HG03175 (cell line): Measurements from ENCODE around the gene SAMD4A.

ENCODE experiments used
- ATAC-seq: cut with Tn5 transposase; IDR thresholded peaks from one replicate; pipeline ENCODE4 v1.9.1; 2021; ENCODE audit warnings: mild to moderate bottlenecking, moderate library complexity; ENCODE audit not compliant: unreplicated experiment

The SAMD4A gene

DNA sequence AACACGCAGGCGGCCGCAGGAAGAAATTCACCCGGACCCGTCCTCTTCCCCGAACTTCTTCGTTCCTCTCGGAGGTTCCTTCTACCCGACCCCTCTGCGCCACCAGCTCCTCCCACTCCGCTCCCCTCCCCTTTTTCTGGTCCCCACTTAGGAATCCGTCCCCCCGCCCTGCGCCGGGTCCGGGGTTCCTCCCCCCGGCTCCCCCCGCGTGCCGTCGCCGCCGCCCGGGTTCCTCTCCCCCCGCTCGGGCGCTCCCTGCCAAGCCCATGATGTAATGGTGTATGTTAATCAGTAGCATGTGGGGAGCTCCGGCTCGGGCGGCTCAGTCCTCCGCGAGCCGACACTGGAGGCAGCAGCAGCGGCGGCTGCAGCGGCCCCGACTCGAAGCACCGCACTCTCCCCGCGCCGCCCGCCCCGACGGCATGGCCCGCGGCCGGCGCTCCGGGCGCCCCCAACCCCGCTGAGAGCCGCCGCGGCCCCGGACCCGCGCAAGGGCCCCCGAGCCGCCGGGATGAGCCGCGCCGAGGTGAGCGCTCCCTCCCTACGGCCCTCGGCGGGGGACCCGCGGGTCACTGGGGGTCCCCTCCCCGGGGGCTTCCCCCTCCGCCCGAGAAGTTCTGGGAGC is 1.0 kb upstream of the SAMD4A start:
- peak; percentile 66 for ATAC-seq

DNA sequence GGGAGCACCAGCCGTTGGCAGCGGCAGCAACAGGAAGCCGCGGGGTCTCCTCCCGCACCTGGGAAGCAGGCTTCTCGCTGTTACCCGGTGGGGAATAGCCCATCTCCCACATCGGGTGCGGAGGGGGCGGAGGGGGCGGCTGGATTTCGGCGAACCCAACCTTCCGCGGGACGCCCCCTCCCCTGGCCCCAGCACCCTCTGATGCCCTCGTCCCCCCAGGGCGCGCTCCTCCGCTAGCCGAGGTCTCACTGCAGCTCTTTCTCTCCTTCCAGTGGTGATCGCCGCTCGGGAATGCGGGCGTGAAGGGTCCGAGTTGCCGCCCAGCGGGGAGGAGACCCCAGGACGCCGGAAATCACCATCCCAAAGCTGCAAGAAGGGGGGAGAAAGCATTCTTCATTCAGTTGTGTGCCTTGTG is 303 bp downstream of the SAMD4A start:
- ATAC-seq, result no peak

DNA sequence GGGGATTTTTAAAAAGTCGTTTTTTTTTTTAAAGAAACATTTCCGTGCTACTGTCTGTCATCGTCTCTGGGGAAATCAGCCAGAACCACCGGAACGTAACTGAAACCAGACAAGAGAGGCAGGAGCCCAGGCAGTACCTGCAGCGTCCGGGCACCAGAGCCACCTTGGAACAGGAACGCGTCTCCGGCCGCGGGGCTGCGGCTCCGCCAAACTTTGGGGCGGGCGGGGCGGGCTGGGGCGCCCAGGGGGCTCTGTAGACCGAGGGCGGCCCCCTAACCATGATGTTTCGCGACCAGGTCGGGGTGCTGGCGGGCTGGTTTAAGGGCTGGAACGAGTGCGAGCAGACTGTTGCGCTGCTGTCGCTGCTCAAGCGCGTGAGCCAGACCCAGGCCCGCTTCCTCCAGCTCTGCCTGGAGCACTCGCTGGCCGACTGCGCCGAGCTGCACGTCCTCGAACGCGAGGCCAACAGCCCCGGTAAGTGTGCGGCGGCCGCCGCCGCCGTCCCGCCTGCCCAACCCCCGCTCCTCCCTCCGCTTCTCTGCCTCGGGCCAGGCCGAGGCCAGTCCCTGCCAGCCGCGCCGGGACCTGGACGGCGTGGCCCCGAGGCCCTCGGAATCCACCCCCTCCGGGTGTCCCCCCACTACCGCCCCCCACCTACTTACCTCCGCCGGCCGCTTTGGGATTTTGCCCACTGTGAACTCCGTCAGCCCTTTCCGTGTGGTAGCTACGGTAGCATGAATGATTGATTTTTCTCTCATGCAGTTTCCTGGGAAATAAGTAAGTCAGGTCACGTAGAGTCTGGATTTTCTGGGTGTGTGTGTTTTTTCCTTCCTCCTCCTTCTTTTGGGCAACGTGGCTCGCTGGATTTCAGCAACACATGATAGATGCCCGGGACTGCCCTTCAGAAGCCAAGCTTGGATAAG is 972 bp downstream of the SAMD4A start:
- ATAC-seq, result peak; percentile 14

DNA sequence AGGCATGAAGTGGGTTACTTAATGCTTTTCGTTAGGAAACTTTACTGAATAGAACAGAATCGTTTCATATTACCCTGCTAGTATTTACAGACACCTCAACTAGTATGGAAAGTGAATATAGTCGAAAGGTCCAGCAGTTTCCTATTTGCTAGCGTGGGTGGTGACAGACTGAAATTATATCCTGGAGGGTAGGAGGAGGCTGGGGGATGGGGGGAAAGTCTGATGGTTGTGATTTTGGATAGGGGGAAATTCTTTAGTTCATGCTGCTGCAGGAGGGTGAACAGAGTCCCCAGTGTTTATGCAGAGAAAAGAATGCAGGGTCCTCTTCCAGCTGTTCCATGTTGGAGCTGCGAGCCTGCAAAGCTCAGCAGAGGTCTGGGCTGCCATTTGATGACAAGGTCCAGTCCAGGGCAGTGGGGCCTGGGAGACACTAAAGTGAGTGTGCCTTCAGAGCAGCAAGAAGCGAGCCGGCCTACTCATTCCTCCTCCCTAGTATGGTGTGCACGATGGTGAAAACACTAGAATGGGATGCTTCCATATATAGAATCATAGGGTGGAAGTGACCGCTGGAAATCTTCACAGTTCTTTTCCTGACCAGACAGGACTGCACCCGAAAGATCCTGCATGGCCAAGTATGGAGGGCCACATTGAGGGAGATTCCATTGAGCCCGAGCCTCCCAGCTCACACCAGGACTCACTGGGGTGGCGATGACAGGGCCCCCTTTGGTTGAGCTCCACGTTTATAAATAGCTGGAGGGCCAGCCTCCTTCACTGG is 2.1 kb downstream of the SAMD4A start:
- ATAC-seq, result no peak

DNA sequence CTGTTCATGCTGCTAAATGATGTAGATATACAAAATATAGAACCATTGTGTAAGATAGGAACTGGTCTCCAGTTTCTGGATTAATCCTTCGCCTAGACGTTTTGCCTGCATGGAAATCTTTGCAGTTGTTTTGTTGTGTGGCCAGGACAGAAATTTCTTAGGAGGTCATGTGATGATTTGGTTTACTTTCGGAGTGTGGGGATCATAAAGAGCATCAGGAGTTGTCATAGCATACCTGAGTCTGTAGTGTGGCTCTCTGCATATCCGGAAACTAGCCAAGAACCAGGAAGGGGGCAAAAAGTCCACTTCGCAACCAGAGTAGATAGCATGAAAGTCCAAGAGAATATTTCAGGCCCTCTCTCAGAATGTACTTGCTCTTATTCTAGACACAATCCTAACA is 3.1 kb downstream of the SAMD4A start:
- ATAC-seq, result no peak

DNA sequence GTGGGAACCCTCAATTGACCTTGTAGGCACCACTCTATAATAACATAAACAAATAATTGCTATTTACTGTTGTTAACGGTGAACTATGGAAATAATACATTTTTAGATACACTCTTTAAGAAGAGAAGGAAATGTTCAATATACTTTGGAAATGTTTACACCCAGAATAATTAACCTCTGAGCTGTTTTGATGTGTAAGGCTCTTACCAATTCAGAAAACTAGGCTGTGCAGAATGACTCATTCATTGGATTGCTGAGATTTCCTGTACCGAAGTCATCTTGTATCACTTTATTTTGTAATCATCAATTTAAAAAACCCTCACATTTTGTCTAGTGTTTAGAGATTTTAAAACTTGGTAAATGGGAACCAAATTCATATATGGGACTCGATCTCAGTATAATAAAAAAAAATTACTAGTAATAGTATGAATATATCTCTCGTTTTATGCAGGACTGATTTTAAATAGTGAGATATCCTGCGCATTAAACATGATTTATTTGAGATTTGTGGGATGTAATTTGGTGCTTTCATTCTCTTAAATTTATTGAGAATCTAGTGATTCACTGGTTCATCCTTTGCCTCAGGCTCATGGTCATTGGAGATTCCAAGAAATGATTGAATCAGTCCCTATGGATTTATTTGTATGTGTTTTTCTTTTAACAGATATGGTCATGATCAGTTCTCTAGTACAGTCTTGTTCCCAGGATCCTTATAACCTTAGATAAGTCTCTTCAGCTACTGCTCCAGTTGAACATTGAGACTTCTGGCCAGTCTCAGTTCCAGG is 3.9 kb downstream of the SAMD4A start:
- ATAC-seq, result no peak

DNA sequence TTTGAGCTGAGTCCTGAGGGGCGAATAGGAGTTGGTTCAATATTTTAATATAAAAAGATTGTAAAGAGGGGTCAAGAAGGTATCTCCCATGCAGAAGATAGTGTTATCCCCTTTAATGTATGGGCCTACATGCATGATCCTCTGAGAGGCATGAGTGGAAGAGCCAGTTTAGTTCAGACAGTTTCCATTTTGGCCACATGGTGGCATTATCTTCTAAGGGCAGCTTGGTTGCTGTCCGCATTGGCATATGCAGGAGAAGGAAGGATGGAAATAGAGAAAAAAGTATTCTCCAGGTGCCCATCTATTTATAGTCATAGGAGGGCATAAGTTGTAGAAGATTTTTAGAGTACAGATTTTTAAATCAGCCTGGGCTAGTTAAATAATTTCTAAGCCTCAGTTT is 5.4 kb downstream of the SAMD4A start:
- no peak for ATAC-seq

DNA sequence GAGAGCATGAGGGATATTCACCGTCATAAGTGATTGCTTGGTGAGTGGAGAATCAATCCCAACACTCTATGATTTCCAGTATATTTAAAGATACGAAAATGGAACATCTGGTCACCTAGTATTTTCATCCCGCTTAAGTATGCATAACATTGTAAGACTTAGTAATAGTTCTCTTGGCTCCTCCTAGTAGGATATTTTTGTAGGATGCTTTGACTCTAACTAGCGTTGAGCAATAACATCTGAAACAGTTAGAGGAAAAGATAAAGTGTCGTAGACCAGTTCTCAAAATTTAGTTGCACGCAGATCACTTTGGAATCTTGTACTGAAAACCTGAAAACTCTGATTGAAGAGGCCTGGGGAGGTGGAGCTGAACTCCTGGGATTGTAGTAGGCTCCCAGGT is 7.6 kb downstream of the SAMD4A start:
- no peak for ATAC-seq

DNA sequence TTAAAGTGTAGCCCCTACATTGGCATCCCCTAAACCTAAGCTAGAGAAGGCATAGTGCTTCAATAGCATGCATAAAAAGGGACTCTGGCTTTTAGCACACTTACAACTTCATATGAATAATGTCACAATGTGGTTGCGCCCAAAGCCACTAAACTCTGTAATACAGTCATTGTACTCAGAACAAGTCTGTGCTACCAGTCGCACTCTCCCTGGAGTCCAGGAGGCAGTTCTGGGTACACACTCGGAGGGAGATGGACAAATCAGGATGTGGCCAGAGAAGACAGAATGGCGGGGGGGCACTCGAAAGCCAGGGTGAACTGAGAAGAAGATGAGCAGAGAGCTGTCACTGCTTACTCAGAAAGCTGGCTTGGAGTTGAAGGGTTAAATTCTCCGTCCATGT is 10.6 kb downstream of the SAMD4A start:
- no peak for ATAC-seq

DNA sequence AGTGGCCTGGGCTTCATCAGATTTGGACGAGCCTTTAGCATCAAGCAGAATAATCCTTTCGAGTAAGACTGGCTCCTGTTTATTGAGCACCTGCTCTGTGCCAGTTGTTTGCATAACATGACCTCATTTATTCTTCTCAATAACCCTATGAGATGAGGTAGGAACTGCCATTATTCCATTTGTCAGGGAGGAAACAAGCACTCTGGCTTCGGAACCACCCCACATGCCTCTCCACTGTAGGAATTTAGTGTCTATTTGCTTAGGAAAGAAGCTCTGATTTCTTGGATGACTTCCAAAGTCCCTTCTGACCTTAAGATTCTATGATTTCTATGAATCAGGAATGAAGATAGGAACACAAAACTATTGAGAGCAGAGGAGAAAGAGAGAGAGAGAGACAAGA is 11.0 kb downstream of the SAMD4A start:
- ATAC-seq, result no peak

DNA sequence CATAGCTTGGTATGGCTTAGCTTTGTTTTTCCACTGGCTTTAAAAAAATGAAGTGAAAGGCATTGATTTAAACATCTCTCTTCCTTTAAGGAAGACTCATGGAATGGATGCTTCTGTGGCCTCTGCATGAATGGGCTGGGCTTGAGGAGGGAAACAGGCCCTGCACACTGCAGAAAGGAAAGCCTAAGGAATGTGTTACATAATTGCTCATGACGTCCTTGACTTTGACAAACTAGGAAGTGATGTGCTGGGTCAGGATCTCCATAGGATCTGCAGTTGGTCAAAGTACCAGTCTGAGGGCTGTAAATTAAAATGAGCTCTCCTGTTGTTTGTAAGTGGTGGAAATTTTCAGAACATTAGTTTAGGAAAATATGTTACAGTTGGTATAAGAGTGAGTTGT is 12.7 kb downstream of the SAMD4A start:
- no peak for ATAC-seq

DNA sequence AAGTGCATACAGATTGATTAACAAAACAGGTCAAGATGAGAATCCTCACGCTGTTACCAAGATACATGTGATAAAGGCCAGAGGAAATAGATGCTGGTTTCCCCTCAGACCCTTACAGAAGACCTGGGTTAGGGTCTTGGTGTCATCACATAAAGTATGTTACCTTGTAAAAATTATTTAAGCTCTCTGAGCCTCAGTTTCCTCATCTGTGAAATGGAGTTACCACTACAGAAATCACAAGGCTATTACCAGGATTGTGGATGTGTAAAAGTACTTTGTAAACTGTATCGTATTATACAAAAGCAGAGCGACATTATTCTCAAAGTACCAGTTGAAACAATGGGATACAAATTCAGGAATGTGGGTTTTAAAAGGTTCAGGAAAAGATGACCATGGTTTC is 14.0 kb downstream of the SAMD4A start:
- no peak for ATAC-seq

DNA sequence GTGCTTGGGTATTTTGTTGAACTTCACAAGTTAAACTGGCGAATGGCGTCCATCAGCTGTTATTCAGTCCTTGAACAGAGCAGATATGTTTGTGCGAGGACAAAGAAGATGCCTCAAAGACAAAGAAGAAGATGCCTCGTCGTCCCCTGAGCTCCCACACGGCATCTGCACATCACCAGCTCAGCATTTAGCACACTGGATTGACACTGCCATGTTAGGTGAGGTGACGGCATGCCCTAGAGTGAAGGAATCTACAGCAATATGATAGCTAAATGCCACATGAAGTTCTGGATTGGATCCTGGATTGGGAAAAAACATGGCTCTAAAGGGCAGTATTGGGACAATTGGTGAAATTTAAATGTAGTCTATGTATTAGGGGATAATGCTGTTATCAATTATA is 15.4 kb downstream of the SAMD4A start:
- no peak for ATAC-seq

DNA sequence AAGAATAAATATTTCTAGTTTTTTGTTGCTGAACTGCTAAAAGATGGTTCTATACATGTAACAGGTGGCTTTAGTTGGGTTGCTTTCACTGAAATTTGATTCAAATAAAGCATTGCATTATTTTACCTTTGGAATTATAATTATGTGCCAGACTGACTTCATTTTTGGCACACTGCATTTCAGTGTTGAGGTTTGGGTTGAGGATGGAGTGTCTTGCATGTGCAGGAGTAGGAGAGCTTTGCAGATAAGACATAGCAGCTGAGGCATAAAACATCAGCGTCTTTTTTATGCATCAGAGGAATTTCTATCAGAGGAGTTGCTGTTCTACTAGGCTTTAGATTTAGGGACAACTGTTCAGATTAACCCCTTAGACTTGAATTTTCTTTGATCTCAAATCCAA is 17.2 kb downstream of the SAMD4A start:
- ATAC-seq, result no peak

DNA sequence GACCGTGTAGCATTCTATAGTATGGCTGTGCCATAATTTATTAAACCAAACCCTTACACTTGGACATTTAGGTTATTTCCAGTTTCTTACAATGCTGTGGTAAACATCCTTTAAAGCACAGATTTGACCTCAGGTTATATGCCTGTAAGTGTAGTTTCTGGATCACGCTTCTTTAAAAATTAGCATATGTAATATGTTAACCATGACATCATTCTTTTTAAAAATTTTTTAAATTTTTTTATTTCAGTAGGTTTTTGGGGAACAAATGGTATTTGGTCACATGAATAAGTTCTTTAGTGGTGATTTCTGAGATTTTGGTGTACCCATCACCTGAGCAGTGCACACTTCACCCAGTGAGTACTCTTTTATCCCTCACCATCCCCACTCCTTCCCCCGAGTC is 18.3 kb downstream of the SAMD4A start:
- no peak for ATAC-seq

DNA sequence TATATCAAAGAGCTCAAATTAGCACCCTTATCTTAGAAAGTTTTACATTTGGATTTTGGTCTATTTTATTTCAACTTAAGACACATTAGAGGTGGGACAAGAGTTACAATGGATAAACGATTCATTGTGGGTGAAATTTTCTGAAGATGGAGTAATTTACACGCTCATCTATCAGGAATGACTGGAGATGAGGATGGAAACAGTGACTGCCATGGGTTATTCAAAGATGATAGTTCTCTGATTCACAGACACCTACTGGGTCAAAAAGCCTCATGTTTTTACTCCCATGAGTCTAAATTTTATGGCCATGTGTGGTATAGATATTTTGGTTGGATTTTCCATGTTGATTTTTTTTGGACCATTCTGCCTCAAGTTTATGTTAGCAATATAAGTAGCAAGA is 22.1 kb downstream of the SAMD4A start:
- no peak for ATAC-seq

DNA sequence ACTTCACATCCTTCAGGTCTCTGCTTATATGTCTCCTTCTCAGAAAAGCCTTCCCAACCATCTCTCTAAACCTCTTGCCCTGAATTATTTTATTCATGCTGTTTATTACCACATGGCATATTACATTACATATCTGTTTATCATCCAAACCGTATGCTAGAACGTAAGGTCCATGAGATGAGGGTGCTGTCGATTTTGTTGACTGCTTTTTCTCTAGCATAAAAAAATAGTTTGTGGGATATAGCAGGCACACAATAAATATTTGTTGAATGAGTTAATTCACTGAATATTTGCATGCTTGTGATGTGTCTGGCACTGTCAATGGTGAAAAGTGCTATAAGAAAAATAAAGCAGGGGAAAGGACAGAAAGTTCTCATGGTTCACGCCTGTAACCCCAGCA is 22.9 kb downstream of the SAMD4A start:
- ATAC-seq, result no peak

DNA sequence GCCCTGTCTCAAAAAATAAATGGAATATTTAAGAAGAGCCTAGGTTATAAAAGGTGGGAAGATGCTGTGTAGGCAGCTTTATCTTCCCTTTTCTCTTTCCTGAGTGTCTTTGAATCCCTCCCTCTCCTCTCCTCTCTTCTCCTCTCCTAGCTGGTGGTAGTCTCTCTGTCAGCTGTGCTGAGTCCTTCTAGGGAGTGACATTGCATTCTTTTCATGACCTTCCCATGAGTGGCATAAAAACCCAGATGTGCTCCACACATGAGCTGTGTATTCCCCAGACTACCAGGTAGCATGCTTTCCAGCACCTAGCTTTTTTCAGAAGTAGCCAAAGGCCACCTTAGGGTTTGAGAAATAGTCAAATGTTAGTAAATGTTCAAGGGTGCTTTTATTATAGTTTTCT is 23.6 kb downstream of the SAMD4A start:
- no peak for ATAC-seq

DNA sequence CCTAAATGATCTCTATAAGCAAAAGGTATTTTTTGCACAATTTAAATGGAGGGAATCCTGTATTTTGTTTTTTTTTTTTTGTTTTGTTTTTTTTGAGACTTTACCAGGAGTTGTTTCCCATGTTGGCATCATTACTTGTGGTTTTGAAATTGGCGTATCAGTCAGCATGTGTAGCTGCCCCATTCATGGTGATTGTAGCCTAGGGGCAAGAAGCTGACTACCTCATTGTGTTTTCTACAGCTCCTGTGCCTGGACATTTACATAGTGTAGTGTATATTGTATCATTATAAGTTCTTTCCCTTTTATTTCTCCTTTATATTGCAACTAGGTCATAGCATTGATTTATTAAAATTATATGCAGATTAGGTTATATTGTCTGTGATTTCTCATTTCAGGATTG is 24.5 kb downstream of the SAMD4A start:
- ATAC-seq, result no peak

DNA sequence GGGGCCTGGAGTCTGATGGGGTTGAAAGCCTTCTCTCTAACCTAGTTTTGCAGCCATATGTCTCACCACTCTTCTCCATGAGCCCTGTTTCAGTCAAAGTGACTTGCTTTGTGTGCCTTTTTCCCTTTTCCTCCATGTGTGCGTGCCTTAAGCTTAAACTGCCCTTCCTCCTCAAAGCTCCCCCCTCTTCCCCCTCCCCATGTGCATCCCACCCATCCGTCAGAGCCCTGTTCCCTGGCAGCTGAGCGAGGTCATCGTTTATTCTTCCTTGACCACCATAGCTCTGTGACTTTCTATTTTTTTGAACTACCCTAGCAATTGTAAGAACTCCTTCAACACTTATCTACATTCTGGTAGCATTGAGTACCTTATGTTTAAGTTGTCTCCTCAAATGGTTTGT is 24.9 kb downstream of the SAMD4A start:
- ATAC-seq, result no peak

DNA sequence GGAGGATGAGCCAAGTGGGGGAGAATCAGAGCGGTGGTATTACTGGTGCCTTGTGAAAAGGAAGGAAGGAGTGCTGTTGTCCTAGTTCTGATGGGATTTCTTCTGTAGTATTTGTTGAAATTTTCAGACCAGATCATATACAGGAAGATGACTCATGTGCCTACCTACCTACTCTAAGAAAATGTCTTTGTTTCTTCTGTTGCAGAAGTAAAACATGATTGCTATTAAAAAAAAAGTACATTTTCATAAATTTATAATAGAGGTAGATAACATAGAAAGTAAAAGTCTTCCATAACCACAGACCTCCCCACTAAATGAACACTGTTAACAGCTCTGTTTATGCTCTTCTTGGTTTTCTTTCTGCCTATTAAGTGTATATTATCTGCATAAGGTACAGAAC is 26.9 kb downstream of the SAMD4A start:
- no peak for ATAC-seq
